Inflammatory macrophage treated with lipopolysaccharide for 1 hour (primary cell): ENCODE results near the gene SEC24C.

ENCODE experiments used
- DNase-seq, 2 donors: peaks; one replicate each; pipeline ENCODE4 v3.0.0-alpha.2; 2020 to 2022

SEC24C gene

GRCh38 chr10:73814896-73815718, 70.9 kb downstream of the SEC24C start:
- DNase-seq: peak; percentile 7 to 37

- DNase-seq: no peak
These were observed 71.5 kb downstream of the SEC24C start for GRCh38 chr10:73815719-73816030.

GRCh38 chr10:73816917-73817729, 73.0 kb downstream of the SEC24C start:
- DNase-seq: no peak

GRCh38 chr10:73817826-73818225, 73.7 kb downstream of the SEC24C start:
- no peak for DNase-seq

- no peak for DNase-seq
These were observed 74.2 kb downstream of the SEC24C start for GRCh38 chr10:73818402-73818801.

GRCh38 chr10:73819081-73819480, 74.9 kb downstream of the SEC24C start:
- peak; percentile 38 to 59 for DNase-seq

- no peak for DNase-seq
These were observed 75.4 kb downstream of the SEC24C start for GRCh38 chr10:73819513-73820093.
